ENCODE data around the gene MYOG.

The MYOG gene

DNA sequence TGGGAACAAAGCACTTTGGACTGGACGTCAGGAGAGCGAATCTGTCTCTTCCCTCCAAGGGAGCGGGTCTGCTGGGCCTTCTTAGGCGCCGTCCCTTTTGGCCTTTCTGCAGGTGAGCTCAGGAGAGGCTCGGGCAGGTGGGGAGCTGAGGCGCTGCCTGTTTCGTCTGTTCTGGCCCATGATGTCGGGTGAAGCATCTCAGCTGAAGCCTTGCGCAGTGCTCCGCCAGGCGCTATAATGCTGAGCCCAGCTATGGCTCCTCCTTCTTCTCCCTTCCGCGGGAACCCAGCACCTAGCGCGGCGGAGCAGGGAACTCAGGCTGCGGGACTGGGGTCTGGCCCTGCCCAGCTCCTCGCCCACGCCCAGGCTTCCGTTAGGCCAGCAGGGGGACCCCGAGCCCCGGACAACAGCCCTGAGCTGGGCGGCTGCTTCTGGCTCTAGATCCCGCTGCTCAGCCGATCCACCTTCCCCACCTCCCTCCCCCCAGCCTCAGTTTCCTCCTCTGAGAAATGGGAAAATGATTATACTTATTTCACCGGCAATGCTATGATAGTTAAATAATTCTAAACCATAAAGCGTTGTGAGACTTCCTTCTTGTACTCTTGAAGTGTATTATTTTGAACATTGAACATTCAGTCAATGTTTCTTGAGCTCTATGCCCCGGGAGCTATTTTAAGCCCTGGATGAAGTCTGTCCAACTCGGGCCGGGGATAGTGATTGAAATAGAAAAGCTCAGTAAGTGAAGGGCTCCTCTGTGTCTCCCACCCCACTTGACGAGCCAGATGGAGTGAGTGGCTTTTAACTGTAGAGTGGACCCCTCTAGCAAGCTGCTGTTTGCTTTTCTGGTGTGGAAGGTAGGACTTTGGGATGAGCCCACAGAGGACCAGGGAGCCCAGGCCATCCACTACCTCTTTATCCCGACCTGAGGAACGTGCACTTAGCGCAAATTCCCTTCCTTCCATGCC lies 32.1 kb upstream of the MYOG start:
- peak; percentile 44 for DNase-seq (ENCODE audit: low spot score)

DNA sequence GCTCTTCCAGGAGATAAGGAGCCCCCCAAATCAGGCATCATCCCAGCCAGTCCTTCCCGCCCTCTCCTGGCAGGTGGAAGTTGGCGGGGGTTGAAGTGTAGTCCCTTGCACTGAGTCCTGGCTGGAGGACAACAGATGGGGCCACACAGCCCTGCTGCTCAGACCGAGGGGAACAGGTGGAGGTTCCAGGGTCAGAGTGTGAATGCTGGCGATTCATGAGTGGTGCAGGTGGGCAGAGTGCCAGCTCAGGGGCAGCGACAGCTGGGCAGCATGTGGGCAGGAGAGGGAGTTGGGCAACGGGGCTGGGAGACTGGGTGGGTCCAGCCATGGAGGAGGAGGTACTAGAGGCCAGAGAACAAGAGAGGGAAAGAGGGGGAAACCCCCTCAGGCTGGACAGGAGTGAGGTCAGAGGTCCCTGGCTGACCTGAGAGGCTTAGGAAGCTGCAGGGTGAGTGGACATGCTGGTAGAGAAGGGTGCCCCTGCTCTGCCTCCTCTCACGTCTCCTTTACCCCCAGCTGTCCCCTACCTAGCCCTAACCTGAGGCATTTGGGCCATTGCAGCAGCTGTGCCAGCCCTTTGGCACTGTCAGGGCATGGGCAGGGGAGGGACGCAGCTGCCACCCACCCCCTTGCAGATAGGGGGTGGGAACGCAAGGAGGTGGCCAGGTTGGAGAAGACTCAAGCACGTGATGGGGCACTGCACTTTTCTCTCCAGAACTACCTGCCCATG lies 30.4 kb upstream of the MYOG start:
- DNase-seq (ENCODE audit: low spot score) = no peak

DNA sequence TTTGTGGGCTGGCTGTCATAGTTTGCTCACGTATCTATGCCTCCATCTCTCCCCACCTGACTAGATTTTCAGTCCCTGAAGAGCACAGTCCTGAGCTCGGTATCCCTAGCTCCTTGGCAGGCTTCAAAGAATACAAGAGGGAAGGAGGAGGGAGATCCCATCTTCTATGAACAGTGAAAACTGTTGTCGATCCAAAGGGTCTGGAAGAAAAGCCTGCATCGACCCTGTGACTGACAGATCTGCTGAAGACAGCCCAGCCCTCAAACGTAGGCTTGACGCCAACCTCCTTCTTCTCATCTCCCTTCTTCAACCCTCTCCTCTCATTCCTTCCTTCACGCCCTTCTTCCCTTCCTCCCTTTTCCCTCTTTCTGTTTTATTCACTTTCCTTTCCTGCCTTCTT lies 28.4 kb upstream of the MYOG start:
- DNase-seq (ENCODE audit: low spot score) = no peak

DNA sequence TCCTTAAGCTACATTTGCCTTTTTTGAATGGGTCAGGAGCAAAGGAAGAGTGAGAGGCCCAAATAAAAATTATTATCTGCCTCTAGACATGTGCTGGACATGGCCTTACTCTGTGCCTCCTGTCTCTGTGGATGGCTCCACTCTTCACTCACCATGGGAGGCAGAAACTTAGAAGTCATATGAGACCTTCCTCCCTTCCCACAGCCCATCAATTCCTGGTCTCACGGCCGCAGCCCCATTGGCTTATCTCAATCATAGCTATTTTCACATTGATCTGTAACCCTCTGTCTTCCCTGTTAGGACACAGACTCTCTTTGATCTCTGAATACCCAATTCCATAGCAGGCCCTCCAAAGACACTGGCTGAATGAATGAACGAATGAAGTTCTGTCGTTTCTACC lies 27.5 kb upstream of the MYOG start:
- no peak for DNase-seq (ENCODE audit: low spot score)

DNA sequence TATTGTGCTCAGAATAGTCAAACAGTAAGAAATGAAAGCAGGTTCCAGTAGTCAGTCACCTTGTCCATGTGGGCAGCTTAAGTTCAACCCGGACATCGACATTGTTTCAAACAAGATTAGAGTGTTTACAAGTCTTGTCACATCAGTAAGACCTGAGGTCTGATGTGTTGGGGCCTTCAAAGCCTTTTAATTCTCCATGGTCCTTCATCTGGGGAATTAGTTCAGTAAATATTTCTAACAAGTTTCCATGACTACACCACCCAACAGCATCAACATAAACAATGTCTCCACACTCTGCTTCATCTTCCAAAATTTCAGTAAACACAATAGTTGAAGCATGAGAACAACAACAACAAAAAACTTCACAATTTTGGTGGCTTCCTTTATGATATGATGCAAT lies 26.7 kb upstream of the MYOG start:
- no peak for DNase-seq (ENCODE audit: low spot score)

- DNase-seq (ENCODE audit: low spot score) = no peak
Measured at GRCh38 chr1:203104789-203105390, 19.1 kb upstream of the MYOG start.

- no peak for DNase-seq (ENCODE audit: low spot score)
Measured at GRCh38 chr1:203103829-203104495, 18.1 kb upstream of the MYOG start.

DNA sequence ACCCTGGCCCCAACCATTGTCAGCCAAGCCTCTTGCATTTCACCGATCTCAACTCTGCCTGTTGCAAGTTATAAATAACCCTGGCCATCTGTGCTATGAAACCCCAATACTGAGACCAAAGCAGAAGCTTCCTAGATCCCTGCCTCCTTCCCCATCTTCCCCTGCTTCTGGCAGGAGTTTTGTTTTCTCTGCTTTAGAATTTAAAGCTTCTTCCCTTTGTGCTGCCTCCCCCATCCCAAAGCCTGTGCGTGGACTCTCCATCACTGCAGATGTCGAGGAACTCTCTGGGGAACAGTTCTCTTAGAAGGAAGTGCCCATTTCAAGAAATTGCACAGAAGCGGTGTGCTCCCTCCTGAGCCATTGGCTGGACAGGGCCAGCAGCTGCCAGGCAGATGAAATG lies 17.4 kb upstream of the MYOG start:
- no peak for DNase-seq (ENCODE audit: low spot score)

DNA sequence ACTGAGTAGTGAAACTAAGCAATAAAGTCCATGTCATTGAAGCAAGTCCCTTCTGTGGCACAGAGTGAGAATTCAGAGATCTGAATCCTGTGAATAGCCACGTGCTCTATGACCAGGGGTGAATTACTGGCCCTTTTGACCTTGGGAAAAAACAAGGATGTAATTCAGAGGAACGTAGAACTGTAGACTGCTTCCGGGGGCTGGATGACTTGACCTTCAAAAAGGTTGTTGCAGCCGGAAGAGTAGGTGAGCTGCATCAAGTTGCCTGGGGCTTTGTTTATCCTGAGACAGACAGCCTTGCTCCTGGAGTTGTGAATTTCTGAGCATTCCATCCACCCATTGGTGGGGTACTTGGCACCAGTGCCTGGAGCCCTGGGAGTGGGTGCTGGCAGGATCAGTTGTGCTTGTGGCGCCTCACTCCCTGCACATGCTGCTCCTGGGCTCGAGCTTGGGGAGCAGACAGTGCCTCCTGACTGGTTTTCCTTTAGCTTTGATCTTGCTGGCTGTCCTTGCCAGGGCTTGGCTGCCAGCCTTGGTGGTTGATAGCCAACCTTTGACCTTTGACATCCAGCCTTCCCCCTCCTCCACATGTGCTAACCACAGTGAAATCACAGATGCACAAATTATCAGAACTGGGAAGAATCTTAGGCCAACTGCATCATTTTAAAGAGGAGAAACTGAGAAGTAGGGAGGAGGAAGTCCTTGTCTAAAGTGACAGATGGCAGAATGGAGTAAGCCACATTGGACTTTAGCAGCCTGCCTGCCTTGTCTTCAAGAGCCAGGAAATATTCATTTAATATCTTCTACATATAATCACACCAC lies 16.2 kb upstream of the MYOG start:
- DNase-seq (ENCODE audit: low spot score) = no peak

GRCh38 chr1:203100516-203100869 lies 14.7 kb upstream of the MYOG start:
- peak; percentile 38 for DNase-seq (ENCODE audit: low spot score)

DNA sequence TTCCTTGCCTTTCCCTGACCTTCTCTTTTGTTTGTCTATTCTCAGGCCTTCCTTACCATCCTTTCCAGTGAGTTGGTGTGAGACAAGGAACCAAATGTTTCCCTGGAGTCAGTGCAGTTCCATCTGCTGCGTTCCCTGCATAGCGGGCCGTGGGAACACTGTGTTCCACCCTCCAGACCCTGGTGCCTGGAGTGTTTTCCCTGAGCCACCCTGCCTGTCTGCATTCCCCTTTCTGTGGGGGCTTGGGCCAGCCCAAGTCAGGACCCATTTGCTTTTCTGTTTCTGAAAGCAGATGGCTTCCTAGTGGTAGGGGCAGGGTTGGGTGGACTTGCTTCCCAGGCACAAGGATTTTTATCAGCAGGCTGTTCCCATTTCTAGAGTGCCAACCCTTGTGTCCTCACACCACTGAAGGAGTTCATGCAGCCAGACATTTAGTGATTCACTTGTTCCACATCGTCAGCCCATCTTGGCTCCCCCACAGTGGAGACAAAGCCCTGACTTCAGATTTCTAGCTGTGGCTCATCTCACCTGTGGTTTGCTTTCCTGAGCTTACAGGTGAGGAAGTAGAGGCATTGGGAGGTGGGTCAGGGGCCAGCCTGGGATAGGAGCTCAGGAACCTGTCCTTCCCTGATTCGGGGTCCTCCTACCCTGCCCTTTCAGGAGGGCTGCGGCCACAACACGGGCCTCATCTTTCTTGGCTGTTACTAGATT lies 14.1 kb upstream of the MYOG start:
- no peak for DNase-seq (ENCODE audit: low spot score)

GRCh38 chr1:203098914-203099520 lies 13.2 kb upstream of the MYOG start:
- no peak for DNase-seq (ENCODE audit: low spot score)

DNA sequence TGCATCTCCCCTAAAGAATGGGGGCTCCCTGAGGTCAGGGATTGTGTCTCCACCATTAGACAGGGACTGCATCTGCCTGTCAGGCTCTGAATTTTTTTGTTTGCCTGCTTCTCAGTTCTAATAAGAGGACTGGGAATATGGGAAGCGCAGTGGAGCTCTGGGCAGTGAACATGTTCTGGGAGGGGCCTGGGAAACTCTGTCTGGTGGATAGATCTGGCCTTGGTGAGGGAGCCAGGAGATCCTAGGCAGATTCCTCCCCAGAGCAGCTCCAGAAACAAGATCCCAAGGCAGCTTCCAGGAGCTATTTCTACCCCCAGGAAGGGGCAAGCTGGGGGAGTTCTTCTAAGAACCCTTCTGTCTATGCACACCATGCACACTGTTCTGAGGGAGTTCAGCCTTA lies 12.6 kb upstream of the MYOG start:
- no peak for DNase-seq (ENCODE audit: low spot score)

DNA sequence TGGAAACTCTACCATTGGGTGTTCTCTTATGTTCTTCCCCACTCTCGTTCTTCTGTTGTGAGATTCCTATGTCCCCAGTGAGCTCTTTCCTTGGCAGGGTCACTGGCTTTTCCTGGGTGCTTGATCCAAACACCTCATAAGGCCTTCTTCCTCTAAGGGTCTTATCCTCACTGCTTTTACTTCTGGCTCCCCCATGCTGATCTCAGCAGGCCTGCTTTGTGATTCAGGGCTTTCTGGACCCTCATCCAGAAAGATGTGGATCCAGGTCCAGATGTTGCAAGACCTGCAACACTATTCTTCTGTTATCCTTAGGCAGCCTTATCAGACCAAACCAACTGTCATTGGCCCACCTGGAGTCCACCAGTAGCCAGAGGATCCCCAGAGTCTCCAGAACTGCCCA lies 11.2 kb upstream of the MYOG start:
- DNase-seq (ENCODE audit: low spot score) = no peak

DNA sequence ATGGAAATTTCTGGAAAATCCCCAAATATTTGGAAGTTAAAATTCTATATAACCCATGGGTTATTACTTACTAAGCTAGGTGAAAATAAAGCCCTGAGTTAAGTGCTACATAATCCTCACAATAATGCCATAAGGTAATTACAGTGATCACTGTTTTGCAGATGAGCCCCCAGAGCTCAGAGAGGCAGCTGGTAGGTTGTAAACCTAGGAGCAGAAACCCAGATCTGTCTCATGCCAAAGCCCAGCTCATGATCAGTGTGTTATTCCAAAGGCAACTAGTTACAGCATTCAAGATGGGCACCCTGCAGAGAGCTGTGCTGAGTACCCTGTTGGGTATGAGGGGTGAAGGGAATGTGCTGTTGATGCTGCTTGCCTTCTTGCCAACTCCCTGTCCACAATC lies 10.8 kb upstream of the MYOG start:
- DNase-seq (ENCODE audit: low spot score) = no peak

DNA sequence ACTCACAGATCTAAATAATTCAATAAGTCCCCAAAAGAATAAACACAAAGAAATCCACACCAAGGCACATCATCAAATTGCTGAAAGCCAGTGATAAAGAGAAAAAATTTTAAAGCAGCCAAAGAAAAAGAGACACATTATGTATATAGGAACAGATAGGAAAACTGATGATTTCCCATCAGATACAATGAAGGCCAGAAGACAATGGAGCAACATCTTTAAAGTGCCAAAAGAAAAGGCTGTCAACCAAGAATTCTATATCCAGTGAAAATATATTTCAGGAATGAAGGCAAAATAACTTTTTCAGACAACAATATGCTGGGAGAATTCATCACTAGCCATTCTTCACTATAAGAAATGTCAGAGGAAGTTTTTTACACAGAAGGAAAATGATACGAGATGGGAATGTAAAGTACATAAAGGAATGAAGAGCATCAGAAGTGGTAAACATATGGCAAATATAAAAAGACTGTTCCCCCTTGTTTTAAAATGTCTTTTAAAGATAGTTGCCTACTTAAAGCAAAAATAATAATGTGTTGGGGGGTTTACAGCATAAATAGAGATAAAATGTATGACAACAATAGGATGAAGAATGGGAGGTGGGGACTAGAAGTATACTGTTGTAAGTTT lies 9.4 kb upstream of the MYOG start:
- DNase-seq (ENCODE audit: low spot score) = no peak

DNA sequence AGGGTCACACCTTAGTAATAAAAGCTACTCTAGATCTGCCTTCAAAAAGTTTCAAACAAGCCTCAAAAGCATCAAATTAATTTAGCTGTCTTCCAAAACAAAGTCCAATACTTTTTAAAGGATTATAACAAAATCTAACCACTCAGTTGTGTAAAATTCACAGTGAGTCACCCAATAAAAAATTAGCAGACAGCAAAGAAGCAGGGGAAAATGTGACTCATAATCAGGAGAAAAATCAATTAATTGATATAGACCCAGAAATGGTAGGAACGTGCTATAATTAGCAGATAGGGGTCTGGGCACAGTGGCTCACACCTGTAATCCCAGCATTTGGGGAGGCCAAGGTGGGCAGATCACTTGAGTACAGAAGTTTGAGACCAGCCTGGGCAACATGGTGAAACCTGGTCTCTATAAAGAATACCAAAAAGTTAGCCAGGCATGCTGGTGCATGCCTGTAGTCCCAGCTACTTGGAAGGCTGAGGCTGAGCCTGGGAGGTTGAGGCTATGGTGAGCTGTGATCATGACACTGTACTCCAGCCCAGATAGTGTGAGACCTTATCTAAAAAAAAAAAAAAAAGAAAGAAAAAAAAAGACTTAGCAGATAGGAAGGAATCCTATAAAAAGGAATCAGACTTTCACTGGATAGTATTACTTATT lies 8.1 kb upstream of the MYOG start:
- peak; percentile 3 for DNase-seq (ENCODE audit: low spot score)

GRCh38 chr1:203091761-203092330 lies 6.0 kb upstream of the MYOG start:
- no peak for DNase-seq (ENCODE audit: low spot score)

DNA sequence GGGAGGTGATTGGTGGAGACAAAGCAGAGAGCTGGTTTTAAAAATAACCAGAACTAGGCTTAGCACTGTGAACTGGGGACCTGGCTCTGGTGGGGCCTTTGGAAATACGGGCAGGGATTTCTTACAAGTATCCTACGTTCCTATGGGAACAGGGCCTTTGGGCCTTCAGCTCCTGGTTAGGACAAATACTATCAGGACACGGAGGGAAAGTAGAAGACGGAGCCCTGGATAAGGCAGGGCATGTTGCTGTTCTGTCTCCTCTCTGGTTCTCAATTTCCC lies 5.3 kb upstream of the MYOG start:
- no peak for DNase-seq (ENCODE audit: low spot score)

Data from LoVo (cell line).